PC-3 (cell line): Measurements from ENCODE around the gene KHK.

Source experiments
- EZH2 ChIP-seq: fragments of 300-600 bp; sonication (generic); IDR thresholded peaks from one replicate; pipeline ENCODE4 v1.6.1; 2017; ENCODE audit warnings: antibody characterized with exemption, mild to moderate bottlenecking, low read length; ENCODE audit not compliant: unreplicated experiment
- EZH2phosphoT487 ChIP-seq: fragments of 300-600 bp; sonication (generic); IDR thresholded peaks from 2 replicates; pipeline ENCODE4 v1.6.1; 2018; ENCODE audit warnings: mild to moderate bottlenecking, antibody characterized with exemption, low read length, borderline replicate concordance
- TF ChIP-seq, protein P1 (sequence below): fragments of 300-600 bp; sonication (generic); conservative IDR thresholded peaks from 2 replicates; pipeline ENCODE4 v1.5.1; 2017; ENCODE audit warnings: antibody characterized with exemption, low read depth, mild to moderate bottlenecking, low read length

DNA sequence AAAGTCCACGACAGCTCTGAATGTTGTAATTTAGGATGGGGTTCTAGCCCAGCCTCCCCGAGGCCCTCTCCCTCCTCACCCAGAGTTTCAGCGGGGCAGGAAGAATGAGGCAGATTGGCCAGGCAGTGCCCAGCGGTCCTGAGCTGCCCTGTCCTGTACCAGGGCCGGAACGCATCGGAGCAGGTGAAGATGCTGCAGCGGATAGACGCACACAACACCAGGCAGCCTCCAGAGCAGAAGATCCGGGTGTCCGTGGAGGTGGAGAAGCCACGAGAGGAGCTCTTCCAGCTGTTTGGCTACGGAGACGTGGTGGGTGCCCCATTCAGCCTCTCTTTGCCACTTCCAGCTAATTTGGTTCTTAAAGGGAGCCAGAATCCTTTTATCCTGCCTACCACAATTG, 10.8 kb downstream of the KHK start:
- TF ChIP-seq, protein P1, sequence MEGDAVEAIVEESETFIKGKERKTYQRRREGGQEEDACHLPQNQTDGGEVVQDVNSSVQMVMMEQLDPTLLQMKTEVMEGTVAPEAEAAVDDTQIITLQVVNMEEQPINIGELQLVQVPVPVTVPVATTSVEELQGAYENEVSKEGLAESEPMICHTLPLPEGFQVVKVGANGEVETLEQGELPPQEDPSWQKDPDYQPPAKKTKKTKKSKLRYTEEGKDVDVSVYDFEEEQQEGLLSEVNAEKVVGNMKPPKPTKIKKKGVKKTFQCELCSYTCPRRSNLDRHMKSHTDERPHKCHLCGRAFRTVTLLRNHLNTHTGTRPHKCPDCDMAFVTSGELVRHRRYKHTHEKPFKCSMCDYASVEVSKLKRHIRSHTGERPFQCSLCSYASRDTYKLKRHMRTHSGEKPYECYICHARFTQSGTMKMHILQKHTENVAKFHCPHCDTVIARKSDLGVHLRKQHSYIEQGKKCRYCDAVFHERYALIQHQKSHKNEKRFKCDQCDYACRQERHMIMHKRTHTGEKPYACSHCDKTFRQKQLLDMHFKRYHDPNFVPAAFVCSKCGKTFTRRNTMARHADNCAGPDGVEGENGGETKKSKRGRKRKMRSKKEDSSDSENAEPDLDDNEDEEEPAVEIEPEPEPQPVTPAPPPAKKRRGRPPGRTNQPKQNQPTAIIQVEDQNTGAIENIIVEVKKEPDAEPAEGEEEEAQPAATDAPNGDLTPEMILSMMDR: no peak
- TF ChIP-seq EZH2 (no peak), EZH2phosphoT487 (no peak)
